GM21526 (cell line): Measurements from ENCODE around the gene LRP8.

Source experiments
- ATAC-seq: cut with Tn5 transposase; IDR thresholded peaks from one replicate; pipeline ENCODE4 v1.9.1; 2021; ENCODE audit warnings: moderate library complexity; ENCODE audit not compliant: unreplicated experiment, low FRiP score

LRP8 gene

DNA sequence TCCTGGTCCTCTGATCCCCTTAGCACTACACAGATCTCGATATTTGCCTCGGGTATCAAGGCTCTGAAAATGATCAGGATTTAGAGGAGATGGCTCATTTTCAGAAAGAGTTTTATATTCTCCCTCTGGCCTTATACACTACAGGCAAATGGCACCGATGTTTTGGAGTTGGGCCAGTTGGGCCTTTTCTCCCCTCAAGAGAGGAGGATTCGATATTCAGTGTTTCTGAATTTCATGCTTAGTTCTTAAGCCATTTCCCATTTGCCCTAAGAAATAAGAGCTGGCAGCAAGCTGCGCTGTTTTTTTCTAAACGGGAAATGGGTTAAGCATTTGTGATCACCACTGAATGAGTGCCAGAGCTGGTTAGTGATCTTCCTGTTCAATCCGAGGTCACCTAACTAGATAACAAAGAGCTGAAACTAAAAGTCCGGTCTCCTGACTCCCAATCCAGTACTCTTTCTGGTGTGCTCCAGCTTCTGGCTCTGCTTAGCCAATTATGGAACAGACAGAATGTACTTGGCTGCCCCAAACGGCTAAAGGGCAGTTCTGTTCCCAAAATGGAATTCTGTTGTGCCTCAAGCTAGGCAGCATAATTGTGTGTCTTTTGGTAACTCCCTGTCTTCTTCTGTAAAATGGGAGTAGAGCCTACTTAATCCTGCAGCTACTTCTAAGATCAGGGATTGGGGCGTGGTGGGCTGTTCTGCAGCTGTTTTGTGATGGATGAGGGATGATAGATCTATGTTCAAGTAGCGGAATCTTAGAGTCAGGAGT is 132.4 kb downstream of the LRP8 start:
- no peak for ATAC-seq
